PC-3 (cell line): ENCODE measurements around the gene KRTAP12-3. TPM values are rescaled to one million over a fixed set of nuclear protein-coding genes. Genes with fewer than 3 reads are reported as not detected.
"Not testable (repeated sequence)": the region's sequence is repeated elsewhere in the genome, so short reads cannot be mapped to it uniquely, and the experiment has no call there.

Source experiments
- ATAC-seq: fragments of 200-7000 bp; cut with Tn5 transposase; 2 replicates; pipeline ENCODE4 v1.9.1; 2020; ENCODE audit warnings: mild to moderate bottlenecking, moderate library complexity
- BruUV-seq: library from RNA; stranded (reverse); fragments of 400-500 nt; replicated peaks from 2 replicates; lab custom pipeline; 2021; lab: Mats Ljungman, UMichigan
- CTCF ChIA-PET: fragments of 300-600 bp; sonication (Branson Sonifier 250); formaldehyde crosslinking; loops from one replicate; lab custom pipeline; 2022; ENCODE audit warnings: antibody characterized with exemption; lab: Charles Lee
- POLR2A ChIA-PET: fragments of 300-600 bp; sonication (Branson Sonifier 250); formaldehyde crosslinking; loops from one replicate; lab custom pipeline; 2022; ENCODE audit warnings: antibody characterized with exemption; ENCODE audit not compliant: unreplicated experiment; lab: Charles Lee
- DNase-seq: peaks from one replicate; pipeline ENCODE4 v3.0.0-alpha.2; 2015
- H2AFZ ChIP-seq: fragments of 300-600 bp; sonication (generic); 2 replicates; pipeline ENCODE4 v1.6.0; 2016; ENCODE audit warnings: antibody characterized with exemption, low read length
- H3F3A ChIP-seq: fragments of 300-600 bp; sonication (generic); one replicate; pipeline ENCODE4 v1.6.0; 2017; ENCODE audit warnings: antibody characterized with exemption, low read length, control low read depth, mild to moderate bottlenecking; ENCODE audit not compliant: unreplicated experiment
- H3K27ac ChIP-seq: fragments of 300-600 bp; sonication (generic); 2 replicates; pipeline ENCODE4 v1.5.1; 2016; ENCODE audit warnings: mild to moderate bottlenecking, low read length
- H3K27me3 ChIP-seq: fragments of 300-600 bp; sonication (generic); 2 replicates; pipeline ENCODE4 v1.6.1; 2016; ENCODE audit warnings: low read length, mixed read lengths
- H3K36me3 ChIP-seq: fragments of 300-600 bp; sonication (generic); 2 replicates; pipeline ENCODE4 v1.6.1; 2016; ENCODE audit warnings: low read depth, mixed run types, low read length, mixed read lengths
- H3K4me1 ChIP-seq: fragments of 300-600 bp; sonication (generic); 2 replicates; pipeline ENCODE4 v1.5.1; 2016; ENCODE audit warnings: low read length; ENCODE audit not compliant: insufficient read depth
- H3K4me2 ChIP-seq: fragments of 300-600 bp; sonication (generic); 2 replicates; pipeline ENCODE4 v1.6.0; 2016; ENCODE audit warnings: low read length
- H3K4me3 ChIP-seq: fragments of 300-600 bp; sonication (generic); 2 replicates; pipeline ENCODE4 v1.5.1; 2016; ENCODE audit warnings: mild to moderate bottlenecking, low read length, mixed read lengths
- H3K79me2 ChIP-seq: fragments of 300-600 bp; sonication (generic); 2 replicates; pipeline ENCODE4 v1.6.1; 2017; ENCODE audit warnings: low read length, mixed read lengths
- H3K9ac ChIP-seq: fragments of 300-600 bp; sonication (generic); 2 replicates; pipeline ENCODE4 v1.6.0; 2016; ENCODE audit warnings: mild to moderate bottlenecking, low read length
- H3K9me2 ChIP-seq: fragments of 300-600 bp; sonication (generic); replicated peaks from 2 replicates; pipeline ENCODE4 v1.6.1; 2016; ENCODE audit warnings: mixed run types, low read length, mixed read lengths
- H3K9me3 ChIP-seq: fragments of 300-600 bp; sonication (generic); 2 replicates; pipeline ENCODE4 v1.6.1; 2016; ENCODE audit warnings: low read length, mixed read lengths
- H4K20me1 ChIP-seq: fragments of 300-600 bp; sonication (generic); 2 replicates; pipeline ENCODE4 v1.6.1; 2016; ENCODE audit warnings: low read length, mixed read lengths
- EZH2 ChIP-seq: fragments of 300-600 bp; sonication (generic); IDR thresholded peaks from one replicate; pipeline ENCODE4 v1.6.1; 2017; ENCODE audit warnings: antibody characterized with exemption, mild to moderate bottlenecking, low read length; ENCODE audit not compliant: unreplicated experiment
- EZH2phosphoT487 ChIP-seq: fragments of 300-600 bp; sonication (generic); IDR thresholded peaks from 2 replicates; pipeline ENCODE4 v1.6.1; 2018; ENCODE audit warnings: mild to moderate bottlenecking, antibody characterized with exemption, low read length, borderline replicate concordance
- intact Hi-C: fragments of 100-400 bp; cut with micrococcal nuclease; formaldehyde crosslinking; loops from 2 replicates; pipeline ENCODE4 v1.9.0; 2023
- total RNA-seq: library from RNA; depleted of rRNA; stranded (reverse); fragments of >200 nt; gene quantifications from 2 replicates; pipeline ENCODE4 v1.2.3, GENCODE V29; 2014
- TF ChIP-seq, protein P1 (sequence below): fragments of 300-600 bp; sonication (generic); conservative IDR thresholded peaks from 2 replicates; pipeline ENCODE4 v1.5.1; 2017; ENCODE audit warnings: antibody characterized with exemption, low read depth, mild to moderate bottlenecking, low read length

Gene KRTAP12-3
- total RNA-seq, 1 experiment from 2014 or later, result not detected

DNA sequence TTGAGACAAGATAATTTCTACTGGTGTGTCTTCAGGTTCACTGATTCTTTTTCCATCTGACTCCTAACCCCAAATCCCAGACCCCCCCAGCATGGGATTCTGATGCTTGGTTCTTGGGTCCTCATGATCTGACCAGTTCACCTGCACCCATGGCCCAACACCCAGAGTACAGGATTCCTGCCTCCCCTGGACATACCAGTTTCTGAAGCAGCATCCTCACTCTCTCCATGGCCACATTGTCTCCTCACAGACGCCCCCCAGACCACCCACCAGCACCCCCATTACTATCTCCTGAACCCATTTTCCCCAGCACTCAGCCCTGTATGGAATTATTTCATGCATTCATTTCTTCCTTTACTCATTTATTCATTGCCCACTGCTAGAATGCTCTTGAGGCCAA lies 864 bp upstream of the KRTAP12-3 start:
- Histone ChIP-seq H3K79me2 (no peaks in the 10 kb centered on the region), H3K9ac (no peak overlapping the region), H3K4me2 (no peak overlapping the region), H2AFZ (no peak overlapping the region), H3K4me3 (no peak overlapping the region), H3K27ac (no peak overlapping the region), H4K20me1 (no peaks in the 10 kb centered on the region), H3F3A (no peaks in the 10 kb centered on the region), H3K9me2 (no peaks in the 10 kb centered on the region), H3K9me3 (0 out of 2 replicates have a peak, but pooled peaks cover 5% of the 10 kb centered on the region), H3K36me3 (no peaks in the 10 kb centered on the region), H3K4me1 (no peaks in the 10 kb centered on the region), H3K27me3 (no peaks in the 10 kb centered on the region)
- BruUV-seq, result no TSS peak
- ChIA-PET CTCF (no interaction called here), POLR2A (no interaction called here)
- intact Hi-C loops, result no loop called here
- no peak for ATAC-seq
- TF ChIP-seq EZH2phosphoT487 (no peak), EZH2 (no peak)
- TF ChIP-seq, protein P1, sequence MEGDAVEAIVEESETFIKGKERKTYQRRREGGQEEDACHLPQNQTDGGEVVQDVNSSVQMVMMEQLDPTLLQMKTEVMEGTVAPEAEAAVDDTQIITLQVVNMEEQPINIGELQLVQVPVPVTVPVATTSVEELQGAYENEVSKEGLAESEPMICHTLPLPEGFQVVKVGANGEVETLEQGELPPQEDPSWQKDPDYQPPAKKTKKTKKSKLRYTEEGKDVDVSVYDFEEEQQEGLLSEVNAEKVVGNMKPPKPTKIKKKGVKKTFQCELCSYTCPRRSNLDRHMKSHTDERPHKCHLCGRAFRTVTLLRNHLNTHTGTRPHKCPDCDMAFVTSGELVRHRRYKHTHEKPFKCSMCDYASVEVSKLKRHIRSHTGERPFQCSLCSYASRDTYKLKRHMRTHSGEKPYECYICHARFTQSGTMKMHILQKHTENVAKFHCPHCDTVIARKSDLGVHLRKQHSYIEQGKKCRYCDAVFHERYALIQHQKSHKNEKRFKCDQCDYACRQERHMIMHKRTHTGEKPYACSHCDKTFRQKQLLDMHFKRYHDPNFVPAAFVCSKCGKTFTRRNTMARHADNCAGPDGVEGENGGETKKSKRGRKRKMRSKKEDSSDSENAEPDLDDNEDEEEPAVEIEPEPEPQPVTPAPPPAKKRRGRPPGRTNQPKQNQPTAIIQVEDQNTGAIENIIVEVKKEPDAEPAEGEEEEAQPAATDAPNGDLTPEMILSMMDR, result no peak
- DNase-seq, result no peak

DNA sequence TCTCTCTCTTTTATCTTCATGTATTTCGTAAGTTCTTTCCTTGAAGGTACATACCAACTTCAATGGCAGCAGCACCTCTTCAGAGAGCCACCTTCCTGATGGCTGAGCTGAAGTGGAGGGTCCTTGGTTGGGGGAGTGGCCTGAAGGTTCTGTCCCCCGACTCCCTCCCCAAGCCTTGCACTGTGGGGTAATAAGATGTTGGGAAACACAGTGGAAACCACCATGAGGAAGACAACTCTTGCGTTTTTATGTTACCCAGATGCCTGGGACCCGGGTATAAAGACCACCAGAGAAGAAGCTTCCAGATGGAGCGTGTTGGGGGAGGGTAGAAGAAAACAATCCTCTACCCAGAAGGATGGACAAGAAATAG lies 794 bp downstream of the KRTAP12-3 start:
- intact Hi-C loops, result no loop called here
- ChIA-PET CTCF (no interaction called here), POLR2A (no interaction called here)
- Histone ChIP-seq H4K20me1 (no peaks in the 10 kb centered on the region), H3K4me1 (no peaks in the 10 kb centered on the region), H2AFZ (no peak overlapping the region), H3K36me3 (no peaks in the 10 kb centered on the region), H3K27me3 (no peaks in the 10 kb centered on the region), H3K9me2 (no peaks in the 10 kb centered on the region), H3K4me3 (no peak overlapping the region), H3F3A (no peaks in the 10 kb centered on the region), H3K27ac (no peak overlapping the region), H3K4me2 (no peak overlapping the region), H3K9me3 (0 out of 2 replicates have a peak, but pooled peaks cover 5% of the 10 kb centered on the region), H3K9ac (no peak overlapping the region), H3K79me2 (no peaks in the 10 kb centered on the region)
- TF ChIP-seq, protein P1, result no peak
- TF ChIP-seq EZH2phosphoT487 (no peak), EZH2 (no peak)
- ATAC-seq (no peak), DNase-seq (no peak)
- no TSS peak for BruUV-seq

DNA sequence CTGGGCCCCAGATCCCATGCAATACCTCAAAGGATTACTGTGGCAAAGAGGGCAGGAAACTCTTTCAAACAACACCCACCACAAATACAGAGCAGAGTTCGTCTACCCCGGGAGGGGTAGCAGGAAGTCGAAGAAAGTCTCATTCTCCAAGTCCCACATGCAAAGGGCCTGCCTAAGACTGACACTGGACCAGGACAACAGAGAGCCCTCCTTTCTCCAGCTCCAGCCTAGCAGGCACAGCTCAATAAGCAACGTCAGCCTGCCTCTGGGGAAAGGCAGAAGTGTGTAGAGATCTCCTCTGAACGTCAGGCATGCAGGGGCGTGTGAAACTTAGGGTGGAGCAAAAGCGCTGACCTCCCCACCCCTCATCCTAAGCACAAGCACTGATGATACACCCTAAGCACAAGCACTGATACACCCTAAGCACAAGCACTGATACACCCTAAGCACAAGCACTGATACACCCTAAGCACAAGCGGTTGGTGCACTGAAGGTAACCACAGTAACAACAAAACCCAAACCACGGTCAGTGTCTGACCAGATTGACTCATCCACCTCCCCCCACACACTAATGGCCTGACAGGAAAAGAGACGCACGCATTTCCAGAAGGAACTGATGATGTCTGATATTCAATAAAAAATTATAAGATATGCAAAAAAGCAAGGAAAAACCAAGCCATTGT lies 1.3 kb downstream of the KRTAP12-3 start:
- ATAC-seq, result no peak
- CTCF ChIA-PET, result no interaction called here
- no TSS peak for BruUV-seq

DNA sequence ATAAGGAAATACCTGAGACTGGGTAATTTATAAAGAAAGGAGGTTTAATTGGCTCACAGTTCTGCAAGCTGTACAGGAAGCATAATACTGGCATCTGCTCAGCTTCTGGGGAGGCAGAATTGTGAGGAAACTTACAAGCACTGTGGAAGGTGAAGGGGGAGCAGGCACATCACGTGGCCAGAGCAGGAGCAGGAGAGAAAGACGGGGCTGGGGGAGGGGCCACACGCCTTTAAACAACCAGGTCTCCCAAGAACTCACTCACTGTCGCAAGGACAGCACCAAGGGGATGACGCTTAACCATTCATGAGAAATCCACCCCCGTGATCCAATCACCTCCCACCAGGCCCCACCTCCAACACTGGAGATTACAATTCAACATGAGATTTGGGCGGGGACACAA lies 3.8 kb downstream of the KRTAP12-3 start:
- ATAC-seq, H4K20me1 ChIP-seq, H3F3A ChIP-seq, H3K27ac ChIP-seq, DNase-seq, H2AFZ ChIP-seq, H3K27me3 ChIP-seq, H3K36me3 ChIP-seq, H3K4me2 ChIP-seq, BruUV-seq, H3K9me2 ChIP-seq, intact Hi-C loops, CTCF ChIA-PET, H3K9ac ChIP-seq, H3K79me2 ChIP-seq, H3K4me1 ChIP-seq, H3K9me3 ChIP-seq, H3K4me3 ChIP-seq, POLR2A ChIA-PET: not testable (repeated sequence)

More for the DNA sequence above, 1.3 kb downstream of the KRTAP12-3 start:
- H3K36me3 ChIP-seq, result no peaks in the 10 kb centered on the region
- TF ChIP-seq EZH2 (no peak), EZH2phosphoT487 (no peak)
- TF ChIP-seq, protein P1, result no peak
- no peak overlapping the region for H3K4me3 ChIP-seq
- no peak overlapping the region for H3K27ac ChIP-seq
- DNase-seq, result no peak
- H3K79me2 ChIP-seq, result no peaks in the 10 kb centered on the region
- no peak overlapping the region for H3K4me2 ChIP-seq
- H3K4me1 ChIP-seq, result no peaks in the 10 kb centered on the region
- H3K9me3 ChIP-seq, result 0 out of 2 replicates have a peak, but pooled peaks cover 5% of the 10 kb centered on the region
- H4K20me1 ChIP-seq, result no peaks in the 10 kb centered on the region
- no peaks in the 10 kb centered on the region for H3K9me2 ChIP-seq
- intact Hi-C loops, result no loop called here
- POLR2A ChIA-PET, result no interaction called here
- H2AFZ ChIP-seq, result no peak overlapping the region
- H3F3A ChIP-seq, result no peaks in the 10 kb centered on the region
- H3K27me3 ChIP-seq, result no peaks in the 10 kb centered on the region
- H3K9ac ChIP-seq, result no peak overlapping the region
